K562 (cell line): ENCODE data around the gene INSR. TPM values are rescaled to one million over a fixed set of nuclear protein-coding genes. Genes with fewer than 3 reads are reported as not detected.
A peak's percentile ranks its signal among the peaks of the same experiment; 100 is the strongest.

Experiments
- ARID3A ChIP-seq: IDR thresholded peaks from 2 replicates; pipeline ENCODE4 v1.6.1; 2012; ENCODE audit warnings: low read depth, low read length, improper control_type of control experiment, borderline replicate concordance
- ETS1 ChIP-seq: conservative IDR thresholded peaks from 2 replicates; pipeline ENCODE4 v1.6.1; 2011; ENCODE audit warnings: low read depth, mild to moderate bottlenecking, low read length; ENCODE audit not compliant: control insufficient read depth
- MCM2 ChIP-seq: fragments of 450-650 bp; IDR thresholded peaks from 2 replicates; pipeline ENCODE4 v1.6.1; 2017; ENCODE audit warnings: low read depth, mild to moderate bottlenecking
- MIER1 ChIP-seq: fragments of 450-650 bp; IDR thresholded peaks from 2 replicates; pipeline ENCODE4 v1.6.1; 2016; ENCODE audit warnings: antibody characterized with exemption, mild to moderate bottlenecking, low read depth
- PHB ChIP-seq: fragments of 250-450 bp; sonication (Bioruptor Pico); IDR thresholded peaks from 2 replicates; pipeline ENCODE4 v1.5.0; 2021
- POLR2AphosphoS5 ChIP-seq: IDR thresholded peaks from 2 replicates; pipeline ENCODE4 v1.6.1; 2011; ENCODE audit warnings: mild to moderate bottlenecking, low read depth, low read length, moderate library complexity; ENCODE audit not compliant: control insufficient read depth, insufficient read depth
- RBFOX2 ChIP-seq: fragments of 200-400 bp; formaldehyde crosslinking; IDR thresholded peaks from 2 replicates; pipeline ENCODE4 v1.6.1; 2017; ENCODE audit warnings: low read depth, mild to moderate bottlenecking, low read length, moderate library complexity
- RHOXF2B ChIP-seq: fragments of 250-450 bp; sonication (Bioruptor Pico); conservative IDR thresholded peaks from 2 replicates; pipeline ENCODE4 v1.5.1; 2021
- SMARCB1 ChIP-seq: IDR thresholded peaks from 2 replicates; pipeline ENCODE4 v1.6.1; 2011; ENCODE audit warnings: improper control_type of control experiment, low read depth; ENCODE audit not compliant: insufficient read length
- TGIF2 ChIP-seq: sonication (generic); formaldehyde crosslinking; IDR thresholded peaks from 2 replicates; pipeline ENCODE4 v1.8.1; 2022; ENCODE audit warnings: mild to moderate bottlenecking, missing genetic modification reagents, moderate library complexity
- ZNF277 ChIP-seq: fragments of 250-450 bp; sonication (Bioruptor Pico); IDR thresholded peaks from 2 replicates; pipeline ENCODE4 v1.8.0; 2022; ENCODE audit warnings: inconsistent platforms, mild to moderate bottlenecking, moderate library complexity, borderline replicate concordance
- ZZZ3 ChIP-seq: fragments of 450-650 bp; IDR thresholded peaks from 2 replicates; pipeline ENCODE4 v1.6.1; 2016; ENCODE audit warnings: antibody characterized with exemption, mild to moderate bottlenecking, moderate library complexity
- polyA plus RNA-seq, 8 experiments: library from polyadenylated mRNA; depleted of rRNA in 4 of 8; stranded (reverse) in 5 of 8; unstranded in 3 of 8; fragments of >200 nt; fragmentation: Nextera tagmentation in 2 of 8; fragmentation: Illumina TruSeq in 1 of 8; extraction: Ambion mirVana in 2 of 8; extraction: Trizol in 1 of 8; gene quantifications; 2 replicates each; pipeline versions ENCODE4 v1.2.1 to v1.2.3, GENCODE V29; 2011 to 2014; ENCODE audit warnings: inconsistent platforms in 1 of 8, missing spikeins in 1 of 8
- total RNA-seq, 7 experiments: library from RNA; depleted of rRNA in 6 of 7; stranded (reverse); fragments of >200 nt in 6 of 7; fragmentation: Illumina TruSeq in 2 of 7; extraction: Trizol in 2 of 7; gene quantifications; 2 replicates each; pipeline versions ENCODE4 v1.2.1 to v1.2.3, GENCODE V29; 2011 to 2021; ENCODE audit warnings: low replicate concordance in 1 of 7

Gene INSR
- total and polyA plus RNA-seq, 9 of the 15 experiments (the other 6 are each of a cell fraction or from before 2014, with no cell fraction given), result 0.04 to 0.88 (median 0.41) TPM

GRCh38 chr19:7069042-7069903 lies 224.9 kb downstream of the INSR start, which contains the start of gene ZNF557 (continued):
- TF ChIP-seq ZZZ3, result no peak
- no peak for TF ChIP-seq RHOXF2B (CRISPR knock-in tag)
- TF ChIP-seq PHB (CRISPR knock-in tag), result no peak
- no peak for TF ChIP-seq TGIF2
- no peak for TF ChIP-seq MIER1
- peak; percentile 64 for TF ChIP-seq POLR2AphosphoS5
- peak; percentile 93 for TF ChIP-seq RBFOX2
- no peak for TF ChIP-seq ZNF277 (CRISPR knock-in tag)
- no peak for TF ChIP-seq SMARCB1
- peak; percentile 74; the same call in 1 of the 2 replicates for TF ChIP-seq ETS1
- no peak for TF ChIP-seq MCM2
- TF ChIP-seq ARID3A, result no peak
